Kidney epithelial cell (primary cell): ENCODE data around the gene SORD. TPM values are rescaled to one million over a fixed set of nuclear protein-coding genes. Genes with fewer than 3 reads are reported as not detected.

Experiments
- DNase-seq: peaks from one replicate; pipeline ENCODE4 v3.0.0-alpha.2; 2010; ENCODE audit warnings: low read depth
- H3K27me3 ChIP-seq: 2 replicates; pipeline ENCODE4 v1.6.0; 2011; ENCODE audit warnings: low read length; ENCODE audit not compliant: control insufficient read depth, insufficient read depth
- H3K36me3 ChIP-seq: 2 replicates; pipeline ENCODE4 v1.5.1; 2011; ENCODE audit warnings: low read length; ENCODE audit not compliant: control insufficient read depth, insufficient read depth
- H3K4me3 ChIP-seq: 2 replicates; pipeline ENCODE4 v1.5.1; 2011; ENCODE audit warnings: low read depth, mild to moderate bottlenecking, control low read depth, low read length
- total RNA-seq: library from RNA; depleted of rRNA; stranded (reverse); fragments of >200 nt; gene quantifications from 2 replicates; pipeline ENCODE4 v1.2.3, GENCODE V29; 2015
- TF ChIP-seq, protein P1 (sequence below): IDR thresholded peaks from 2 replicates; pipeline ENCODE4 v1.5.1; 2011; ENCODE audit warnings: mild to moderate bottlenecking, moderate library complexity, low read length, control low read depth, inconsistent platforms; ENCODE audit not compliant: insufficient read depth, poor library complexity, severe bottlenecking

Gene SORD
- total RNA-seq, 1 donor from 2014 or later, result 30.2 TPM

DNA sequence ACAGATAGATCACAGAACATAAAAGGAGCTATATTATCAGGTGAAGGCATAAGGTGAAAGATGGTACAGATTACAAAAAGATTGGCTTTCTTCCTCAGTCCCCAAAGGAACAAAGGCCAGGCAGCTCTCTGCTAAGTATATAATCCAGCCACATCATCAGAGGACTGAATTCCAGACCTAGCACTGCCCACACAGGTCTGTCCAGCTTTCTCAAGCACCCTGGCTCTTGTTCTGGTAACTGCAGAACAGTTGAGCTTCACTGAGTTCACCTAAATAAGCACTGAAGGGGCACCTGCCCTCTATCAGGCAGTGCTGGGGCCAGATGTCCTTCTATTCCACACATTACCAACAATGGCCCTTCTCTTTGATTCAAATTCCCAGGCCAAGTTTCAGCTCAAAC lies 100.4 kb downstream of the SORD start:
- no peaks in the 10 kb centered on the region for H3K36me3 ChIP-seq
- DNase-seq, result no peak
- H3K4me3 ChIP-seq, result no peak overlapping the region
- H3K27me3 ChIP-seq, result peaks cover 14% of the 10 kb centered on the region
- TF ChIP-seq, protein P1, sequence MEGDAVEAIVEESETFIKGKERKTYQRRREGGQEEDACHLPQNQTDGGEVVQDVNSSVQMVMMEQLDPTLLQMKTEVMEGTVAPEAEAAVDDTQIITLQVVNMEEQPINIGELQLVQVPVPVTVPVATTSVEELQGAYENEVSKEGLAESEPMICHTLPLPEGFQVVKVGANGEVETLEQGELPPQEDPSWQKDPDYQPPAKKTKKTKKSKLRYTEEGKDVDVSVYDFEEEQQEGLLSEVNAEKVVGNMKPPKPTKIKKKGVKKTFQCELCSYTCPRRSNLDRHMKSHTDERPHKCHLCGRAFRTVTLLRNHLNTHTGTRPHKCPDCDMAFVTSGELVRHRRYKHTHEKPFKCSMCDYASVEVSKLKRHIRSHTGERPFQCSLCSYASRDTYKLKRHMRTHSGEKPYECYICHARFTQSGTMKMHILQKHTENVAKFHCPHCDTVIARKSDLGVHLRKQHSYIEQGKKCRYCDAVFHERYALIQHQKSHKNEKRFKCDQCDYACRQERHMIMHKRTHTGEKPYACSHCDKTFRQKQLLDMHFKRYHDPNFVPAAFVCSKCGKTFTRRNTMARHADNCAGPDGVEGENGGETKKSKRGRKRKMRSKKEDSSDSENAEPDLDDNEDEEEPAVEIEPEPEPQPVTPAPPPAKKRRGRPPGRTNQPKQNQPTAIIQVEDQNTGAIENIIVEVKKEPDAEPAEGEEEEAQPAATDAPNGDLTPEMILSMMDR, result no peak

DNA sequence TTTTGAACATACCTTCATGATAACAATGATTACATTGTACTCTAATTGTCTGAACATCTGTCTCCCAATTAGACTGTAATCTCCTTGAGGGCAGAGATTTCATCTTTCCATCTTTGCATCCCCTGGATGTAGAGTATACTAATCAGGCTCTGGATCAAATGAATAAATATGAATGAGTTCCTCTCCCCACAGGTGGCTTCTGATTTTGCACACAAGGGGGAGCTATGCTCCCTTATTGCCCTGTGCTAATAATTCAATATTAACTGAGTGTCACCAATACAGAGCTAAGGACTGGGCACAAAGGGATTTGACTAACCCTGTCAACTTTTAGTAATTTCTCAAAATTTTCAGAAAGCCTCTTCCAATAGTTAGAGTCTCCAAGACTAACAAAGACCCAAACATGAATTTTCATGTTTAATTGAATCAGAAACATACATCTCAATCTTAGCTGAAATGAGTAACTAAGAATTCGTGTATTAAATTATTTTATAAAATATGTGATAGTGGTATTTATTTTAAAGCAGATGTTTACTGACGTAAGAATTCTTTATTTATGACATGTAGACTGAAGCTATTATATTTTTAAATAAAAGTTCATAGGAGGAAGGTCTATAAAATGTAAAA lies 103.7 kb downstream of the SORD start:
- no peak overlapping the region for H3K4me3 ChIP-seq
- TF ChIP-seq, protein P1, result peak; percentile 67
- peaks cover 43% of the 10 kb centered on the region for H3K27me3 ChIP-seq
- no peaks in the 10 kb centered on the region for H3K36me3 ChIP-seq
- no peak for DNase-seq

Other genes with a start within 250 kb of the SORD start
- not detected in 2 replicates for gene TERB2, start 66.5 kb upstream of the SORD start, total RNA-seq
- gene DUOX2, start 91.0 kb downstream of the SORD start, total RNA-seq, result 0.08 and 0.14 TPM in 2 replicates
- not detected in 2 replicates for gene DUOXA2, start 91.1 kb downstream of the SORD start, total RNA-seq
- gene DUOXA1, start 106.7 kb downstream of the SORD start, total RNA-seq, result 0.27 TPM in 1 of 2 replicates, not detected in the other
- 4.1 and 6.6 TPM in 2 replicates for gene DUOX1, start 106.8 kb downstream of the SORD start, total RNA-seq
- 0.89 and 1.6 TPM in 2 replicates for gene SHF, start 164.8 kb downstream of the SORD start, total RNA-seq
- not detected in 2 replicates for gene SLC28A2, start 229.0 kb downstream of the SORD start, total RNA-seq